CD14-positive monocyte (primary cell): ENCODE results near the gene CACUL1. TPM values are rescaled to one million over a fixed set of nuclear protein-coding genes. Genes with fewer than 3 reads are reported as not detected.

Experiments used
- DNase-seq, 3 donors: peaks; one replicate each; pipeline ENCODE4 v3.0.0-alpha.2; 2011 to 2022
- H2AFZ ChIP-seq: 2 replicates; pipeline ENCODE4 v1.6.0; 2012; ENCODE audit warnings: mild to moderate bottlenecking, low read depth, low read length, inconsistent platforms; ENCODE audit not compliant: insufficient read depth, poor library complexity, severe bottlenecking
- H3K27ac ChIP-seq, 2 donors: 1 replicate in 1 of 2; 2 replicates in 1 of 2; pipeline ENCODE4 v1.5.1; 2012 to 2013; ENCODE audit warnings: low read length in 2 of 2, control low read depth in 1 of 2, inconsistent platforms in 1 of 2, low read depth in 1 of 2, mild to moderate bottlenecking in 1 of 2
- H3K27me3 ChIP-seq, 2 donors: one replicate each; pipeline versions ENCODE4 v1.6.0 to v1.6.1; 2011 to 2013; ENCODE audit warnings: low read length in 2 of 2; ENCODE audit not compliant: control insufficient read depth in 2 of 2, insufficient read depth in 2 of 2
- H3K36me3 ChIP-seq, 2 donors: replicated peaks in 1 of 2; 1 replicate in 1 of 2; 2 replicates in 1 of 2; pipeline versions ENCODE4 v1.5.1 to v1.6.1; 2012 to 2013; ENCODE audit warnings: low read length in 2 of 2, control low read depth in 1 of 2, inconsistent platforms in 1 of 2, mild to moderate bottlenecking in 1 of 2; ENCODE audit not compliant: insufficient read depth in 2 of 2, control insufficient read depth in 1 of 2
- H3K4me1 ChIP-seq, 2 donors: 1 replicate in 1 of 2; 2 replicates in 1 of 2; pipeline versions ENCODE4 v1.5.1 to v1.6.1; 2012 to 2013; ENCODE audit warnings: low read length in 2 of 2, control low read depth in 1 of 2, inconsistent platforms in 1 of 2, mild to moderate bottlenecking in 1 of 2, moderate library complexity in 1 of 2; ENCODE audit not compliant: insufficient read depth in 2 of 2, control insufficient read depth in 1 of 2
- H3K4me2 ChIP-seq: replicated peaks from 2 replicates; pipeline ENCODE3; 2012; ENCODE audit warnings: low read length, moderate library complexity, mild to moderate bottlenecking; ENCODE audit not compliant: poor library complexity, severe bottlenecking; ENCODE audit errors: extremely low read depth
- H3K4me3 ChIP-seq, 3 experiments: fragments of 200-600 bp in 1 of 3; sonication (generic) in 1 of 3; replicated peaks in 1 of 3; 1 replicate in 2 of 3; 2 replicates in 1 of 3; pipeline ENCODE4 v1.5.1; 2011 to 2013; ENCODE audit warnings: low read length in 3 of 3, mild to moderate bottlenecking in 3 of 3, control low read depth in 2 of 3, low read depth in 2 of 3, inconsistent platforms in 1 of 3, moderate library complexity in 1 of 3
- H3K79me2 ChIP-seq: 2 replicates; pipeline ENCODE4 v1.6.0; 2012; ENCODE audit warnings: mild to moderate bottlenecking, control low read depth, inconsistent platforms, low read length, moderate library complexity; ENCODE audit not compliant: insufficient read depth
- H3K9ac ChIP-seq: 2 replicates; pipeline ENCODE4 v1.6.0; 2017; ENCODE audit warnings: low read length, mild to moderate bottlenecking; ENCODE audit not compliant: insufficient read depth, poor library complexity, severe bottlenecking
- H3K9me3 ChIP-seq, 2 donors: replicated peaks in 1 of 2; 1 replicate in 1 of 2; 2 replicates in 1 of 2; pipeline versions ENCODE4 v1.5.1 to v1.6.1; 2012 to 2013; ENCODE audit warnings: low read length in 2 of 2, control low read depth in 1 of 2; ENCODE audit not compliant: control insufficient read depth in 1 of 2, insufficient read depth in 1 of 2
- H4K20me1 ChIP-seq: 2 replicates; pipeline ENCODE4 v1.6.0; 2012; ENCODE audit warnings: mild to moderate bottlenecking, low read length, control low read depth, moderate library complexity; ENCODE audit not compliant: insufficient read depth
- H3K27ac Mint-ChIP-seq, 7 donors: one replicate each; pipeline ENCODE4 v1.8.0; 2020; ENCODE audit warnings: mild to moderate bottlenecking in 7 of 7, mixed read lengths in 7 of 7, moderate library complexity in 6 of 7, inconsistent platforms in 2 of 7
- H3K27me3 Mint-ChIP-seq, 3 donors: one replicate each; pipeline ENCODE4 v1.8.0; 2021 to 2022; ENCODE audit warnings: low read depth in 3 of 3, mild to moderate bottlenecking in 3 of 3, mixed read lengths in 3 of 3, moderate library complexity in 3 of 3, inconsistent platforms in 1 of 3
- H3K36me3 Mint-ChIP-seq, 2 donors: one replicate each; pipeline ENCODE4 v1.8.0; 2020; ENCODE audit warnings: mixed read lengths in 2 of 2, inconsistent platforms in 1 of 2, mild to moderate bottlenecking in 1 of 2
- H3K4me1 Mint-ChIP-seq: one replicate; pipeline ENCODE4 v1.8.0; 2020; ENCODE audit warnings: mild to moderate bottlenecking, mixed read lengths
- H3K4me3 Mint-ChIP-seq, 2 donors: one replicate each; pipeline ENCODE4 v1.8.0; 2020; ENCODE audit warnings: mild to moderate bottlenecking in 2 of 2, mixed read lengths in 2 of 2, moderate library complexity in 1 of 2
- H3K9me3 Mint-ChIP-seq, 7 donors: one replicate each; pipeline ENCODE4 v1.8.0; 2020 to 2022; ENCODE audit warnings: mixed read lengths in 7 of 7, mild to moderate bottlenecking in 6 of 7, moderate library complexity in 6 of 7, inconsistent platforms in 2 of 7
- CTCF ChIP-seq: fragments of 200-600 bp; IDR thresholded peaks from one replicate; pipeline ENCODE4 v1.8.0; 2022; ENCODE audit warnings: antibody characterized with exemption, mild to moderate bottlenecking
- WGBS: methylation state at CpG from one replicate; pipeline ENCODE4 v1.1.5; 2013; ENCODE audit warnings: missing lambda C conversion rate; ENCODE audit not compliant: insufficient coverage; 5-methylcytosine and 5-hydroxymethylcytosine counted together
- intact Hi-C, 2 donors: fragments of 100-400 bp; cut with micrococcal nuclease; formaldehyde crosslinking; loops; one replicate each; pipeline versions ENCODE4 v1.15.0 to v1.15.1; 2023
- polyA plus RNA-seq, 3 donors: library from polyadenylated mRNA; depleted of rRNA in 1 of 3; unstranded in 2 of 3; stranded (reverse) in 1 of 3; fragments of 300-500 nt in 2 of 3; fragments of >200 nt in 1 of 3; fragmentation: Illumina TruSeq in 2 of 3; gene quantifications; 1 replicate in 2 of 3; 2 replicates in 1 of 3; pipeline ENCODE4 v1.2.3, GENCODE V29; 2012 to 2021

CACUL1 gene
- polyA plus RNA-seq, 3 donors, result 18.1 to 50.8 (median 38.8) TPM

GRCh38 chr10:118768041-118768919, 13.5 kb upstream of the CACUL1 start:
- Mint-ChIP-seq H3K9me3 (peaks cover 11 to 18% (median 15%) of the 10 kb centered on the region in 7 donors), H3K27ac (no peak overlapping the region), H3K4me1 (no peaks in the 10 kb centered on the region), H3K36me3 (no peaks in the 10 kb centered on the region), H3K27me3 (peaks cover 8 to 11% (median 10%) of the 10 kb centered on the region in 3 donors), H3K4me3 (no peak overlapping the region)
- no peaks in the 10 kb centered on the region for H3K79me2 ChIP-seq
- no peak overlapping the region for H3K9ac ChIP-seq
- peaks cover 0 to 4% of the 10 kb centered on the region in 2 donors for H3K27me3 ChIP-seq
- no peak overlapping the region for H2AFZ ChIP-seq
- peaks cover 0 to 9% of the 10 kb centered on the region in 2 donors for H3K9me3 ChIP-seq
- intact Hi-C loops, result no loop called here
- WGBS, result no CpG with 5 or more reads among the region's 6 CpGs
- H3K4me2 ChIP-seq, result no peak overlapping the region
- H3K36me3 ChIP-seq, result no peaks in the 10 kb centered on the region
- no peak for TF ChIP-seq CTCF
- H3K4me3 ChIP-seq, result no peak overlapping the region
- no peaks in the 10 kb centered on the region for H3K4me1 ChIP-seq
- no peak overlapping the region for H3K27ac ChIP-seq
- no peak for DNase-seq
- no peaks in the 10 kb centered on the region for H4K20me1 ChIP-seq

GRCh38 chr10:118767297-118768040, 12.7 kb upstream of the CACUL1 start:
- no peak overlapping the region for H3K4me3 ChIP-seq
- WGBS, result 100% methylated on average over 3 of the region's 6 CpGs
- no peak overlapping the region for H3K27ac ChIP-seq
- peaks cover 11 to 18% (median 15%) of the 10 kb centered on the region in 7 donors for H3K9me3 Mint-ChIP-seq
- H3K9ac ChIP-seq, result no peak overlapping the region
- H3K9me3 ChIP-seq, result peaks cover 0 to 9% of the 10 kb centered on the region in 2 donors
- no peak for DNase-seq
- intact Hi-C loops, result no loop called here
- no peak overlapping the region for H3K4me2 ChIP-seq
- TF ChIP-seq CTCF, result no peak
- H4K20me1 ChIP-seq, result no peaks in the 10 kb centered on the region
- no peaks in the 10 kb centered on the region for H3K4me1 ChIP-seq
- H3K4me1 Mint-ChIP-seq, result no peaks in the 10 kb centered on the region
- H3K27me3 ChIP-seq, result peaks cover 3 to 4% of the 10 kb centered on the region in 2 donors
- H3K36me3 ChIP-seq, result no peaks in the 10 kb centered on the region
- no peak overlapping the region for H3K4me3 Mint-ChIP-seq
- H3K36me3 Mint-ChIP-seq, result no peaks in the 10 kb centered on the region
- no peaks in the 10 kb centered on the region for H3K79me2 ChIP-seq
- H3K27me3 Mint-ChIP-seq, result peaks cover 8 to 11% (median 10%) of the 10 kb centered on the region in 3 donors
- no peak overlapping the region for H2AFZ ChIP-seq
- no peak overlapping the region for H3K27ac Mint-ChIP-seq
